Activated naive CD4-positive, alpha-beta T cell treated with anti-CD3 and anti-CD28 coated beads, Interleukin-2, amount 50 U/mL, for 16 hours (primary cell): ENCODE results near the gene KRR1.
"Not testable (repeated sequence)": the region's sequence is repeated elsewhere in the genome, so short reads cannot be mapped to it uniquely, and the experiment has no call there.

Experiments used
- DNase-seq: peaks from one replicate; pipeline ENCODE4 v3.0.0-alpha.2; 2020

KRR1 gene

DNA sequence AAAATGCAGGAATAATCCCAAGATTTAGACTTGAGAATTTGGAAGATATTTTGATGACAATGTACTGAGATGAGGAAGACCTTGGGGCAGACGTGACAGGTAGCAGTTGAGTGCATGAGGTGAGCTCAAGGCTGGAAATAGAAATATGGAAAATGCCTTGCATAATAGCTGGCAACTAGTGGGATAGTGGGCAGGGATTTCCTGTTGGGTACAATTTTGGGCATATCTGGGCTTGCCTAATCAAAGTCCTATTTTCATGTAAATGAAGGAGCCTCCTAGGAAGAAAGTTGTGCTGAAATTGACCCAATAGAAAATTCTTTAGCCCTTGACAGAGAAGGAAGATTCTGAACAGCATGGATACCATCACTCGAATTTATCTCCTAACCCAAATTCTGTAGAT, 37.3 kb downstream of the KRR1 start:
- no peak for DNase-seq

DNA sequence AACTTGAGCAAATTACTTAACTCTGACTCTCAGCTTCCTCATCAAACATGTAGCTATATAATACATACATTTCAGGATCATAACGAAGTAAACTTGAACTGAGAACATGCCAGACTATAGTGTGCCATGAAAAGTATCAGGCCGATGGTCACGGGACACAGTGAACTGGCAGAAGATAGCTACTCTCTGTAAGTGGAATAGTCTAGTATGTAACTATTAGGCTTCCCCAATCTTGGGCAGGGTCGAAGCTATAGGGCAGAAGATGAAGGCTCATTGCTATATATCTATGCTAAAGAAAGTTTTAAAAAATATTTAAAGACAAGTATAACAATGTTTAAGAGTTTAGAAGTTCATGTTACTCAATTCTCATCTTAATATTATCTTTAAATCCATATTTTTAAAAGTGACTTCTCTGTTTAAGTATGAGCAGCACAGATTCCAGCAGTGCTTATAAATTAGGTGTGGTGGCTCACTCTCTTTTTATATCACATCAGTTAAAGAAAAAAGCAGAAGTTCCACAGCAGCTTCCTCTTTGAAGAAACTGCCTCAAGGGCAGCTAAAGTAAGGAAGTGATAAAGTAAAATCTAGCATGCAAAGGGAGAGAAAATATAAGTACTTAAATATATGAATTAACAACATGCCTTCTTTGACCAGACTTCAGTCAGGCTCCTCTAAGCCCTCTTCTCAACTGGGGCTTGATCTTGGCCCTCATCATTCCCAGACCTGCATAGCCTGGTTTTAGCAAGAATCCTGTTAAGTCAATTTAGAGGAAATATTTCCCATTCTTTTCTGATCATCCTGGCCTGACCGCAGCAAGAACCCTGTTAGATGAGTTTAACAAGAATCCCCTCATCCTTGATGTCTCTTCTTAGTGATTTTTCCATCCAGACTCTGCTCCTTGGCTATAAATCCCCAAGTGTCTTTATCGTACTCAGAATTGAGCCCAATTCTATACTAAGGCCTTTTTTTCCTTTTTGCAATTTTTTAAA, 39.2 kb downstream of the KRR1 start:
- no peak for DNase-seq

DNA sequence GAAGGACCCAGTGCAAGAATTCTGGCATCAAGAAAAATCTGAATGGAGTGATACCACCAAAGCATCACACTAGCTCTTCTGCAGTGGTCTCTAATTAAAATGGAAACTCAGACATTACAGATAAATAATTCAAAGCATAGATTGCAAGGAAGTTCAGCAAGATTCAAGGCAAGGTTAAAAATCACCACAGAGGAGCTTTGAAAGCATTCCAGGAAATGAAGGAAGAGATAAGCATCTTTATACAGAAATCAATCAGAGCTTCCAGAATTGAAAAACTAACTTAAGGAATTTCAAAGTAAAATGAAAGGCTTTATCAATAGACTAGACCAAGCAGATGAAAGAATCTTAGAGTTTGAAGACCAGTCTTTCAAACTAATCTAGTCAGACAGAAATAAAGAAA, 51.2 kb downstream of the KRR1 start:
- no peak for DNase-seq

DNA sequence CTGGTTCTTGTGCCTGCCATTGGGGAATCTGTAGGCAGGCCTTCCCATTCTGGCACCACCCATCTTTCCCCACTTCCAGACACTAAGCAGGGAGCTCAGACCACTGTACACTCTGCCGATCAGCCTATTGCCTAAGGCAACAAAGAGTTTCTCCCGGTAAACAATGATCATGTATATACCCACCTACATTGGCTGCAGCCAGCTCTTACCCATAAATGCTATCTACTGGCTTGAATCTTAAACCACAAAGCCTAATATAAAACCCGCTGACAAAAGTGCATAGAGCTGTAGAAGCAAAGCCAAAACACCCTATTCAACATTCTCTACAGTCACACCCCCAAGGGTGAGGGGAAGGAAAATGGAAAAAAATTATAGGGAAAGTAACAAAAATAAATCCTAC, 51.7 kb downstream of the KRR1 start:
- DNase-seq = no peak

DNA sequence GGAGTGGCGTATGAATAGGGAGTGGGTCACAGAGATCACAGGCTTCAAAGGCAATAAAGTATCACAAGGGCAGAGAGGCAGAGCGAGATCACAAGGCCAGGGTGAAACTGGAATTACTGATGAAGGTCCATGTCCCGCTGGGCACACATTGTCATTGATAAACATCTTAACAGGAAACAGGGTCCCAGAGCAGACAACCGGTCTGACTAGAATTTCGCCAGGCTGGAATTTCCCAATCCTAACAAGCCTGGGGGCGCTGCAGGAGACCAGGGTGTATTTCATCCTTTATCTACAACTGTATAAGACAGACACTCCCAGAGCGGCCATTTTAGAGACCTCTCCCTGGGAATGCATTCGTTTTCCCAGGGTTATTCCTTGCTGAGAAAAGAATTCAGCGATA, 53.5 kb downstream of the KRR1 start:
- not testable (repeated sequence) for DNase-seq

DNA sequence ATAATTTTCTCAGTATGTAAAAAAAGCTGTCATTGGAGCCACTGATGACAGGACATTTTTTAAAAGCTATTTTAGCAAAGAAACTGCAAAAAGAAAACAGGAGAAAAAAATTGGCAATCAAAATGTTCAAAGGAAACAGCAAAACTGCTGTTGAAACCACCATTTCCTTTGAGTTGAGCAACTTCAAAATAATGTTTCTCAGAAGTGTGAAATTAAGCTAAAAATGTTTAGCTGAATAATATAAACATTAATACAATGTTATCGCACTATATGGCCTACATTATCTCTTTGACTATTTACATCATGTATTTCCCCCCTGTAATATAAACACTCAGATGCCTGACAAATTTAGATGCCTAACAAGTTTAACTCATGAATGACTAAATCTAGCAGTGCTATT, 54.2 kb downstream of the KRR1 start:
- no peak for DNase-seq

DNA sequence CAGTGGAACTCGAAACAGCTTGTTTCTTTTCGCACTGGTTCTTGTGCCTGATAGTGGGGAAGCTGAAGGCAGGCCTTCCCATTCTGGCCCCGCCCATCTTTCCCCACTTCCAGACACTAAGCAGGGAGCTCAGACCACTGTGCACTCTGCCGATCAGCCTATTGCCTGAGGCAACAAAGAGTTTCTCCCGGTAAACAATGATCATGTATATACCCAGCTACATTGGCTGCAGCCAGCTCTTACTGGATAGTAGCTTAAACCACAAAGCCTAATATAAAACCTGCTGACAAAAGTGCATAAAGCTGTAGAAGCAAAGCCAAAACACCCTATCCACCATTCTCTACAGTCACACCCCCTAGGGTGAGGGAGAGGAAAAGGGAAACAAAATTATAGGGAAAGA, 55.6 kb downstream of the KRR1 start:
- no peak for DNase-seq

DNA sequence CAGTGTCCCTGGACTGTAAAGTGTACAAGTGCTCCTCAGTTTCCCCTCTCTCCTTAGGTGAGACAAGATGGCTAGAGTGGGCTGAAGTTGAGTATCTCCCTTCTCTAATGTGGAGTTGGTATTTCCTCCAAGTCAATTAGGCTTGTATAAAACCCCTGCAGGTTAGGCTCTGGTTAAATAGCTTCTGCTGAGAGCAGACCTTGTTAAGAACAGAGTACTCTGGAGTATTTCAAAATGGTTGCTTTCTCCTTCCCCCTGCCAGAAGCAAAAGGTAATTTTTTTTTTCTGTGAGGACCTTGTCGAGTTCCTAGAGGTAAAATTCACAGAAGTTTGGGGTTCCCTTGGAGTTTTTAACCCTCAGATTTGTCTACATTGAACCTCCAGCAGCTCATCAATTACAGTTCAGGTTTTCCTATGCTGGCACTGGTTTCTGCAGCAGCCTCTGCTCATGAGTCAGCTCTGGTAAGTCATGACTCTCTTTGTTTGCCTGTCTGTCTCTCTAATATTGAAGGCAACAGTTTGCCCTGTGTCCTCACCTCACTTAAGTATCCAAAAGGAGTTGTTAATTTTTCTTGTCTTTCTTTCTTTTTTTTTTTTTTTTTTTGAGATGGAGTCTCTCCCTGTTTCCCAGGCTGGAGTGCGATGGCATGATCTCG, 58.6 kb downstream of the KRR1 start:
- no peak for DNase-seq

DNA sequence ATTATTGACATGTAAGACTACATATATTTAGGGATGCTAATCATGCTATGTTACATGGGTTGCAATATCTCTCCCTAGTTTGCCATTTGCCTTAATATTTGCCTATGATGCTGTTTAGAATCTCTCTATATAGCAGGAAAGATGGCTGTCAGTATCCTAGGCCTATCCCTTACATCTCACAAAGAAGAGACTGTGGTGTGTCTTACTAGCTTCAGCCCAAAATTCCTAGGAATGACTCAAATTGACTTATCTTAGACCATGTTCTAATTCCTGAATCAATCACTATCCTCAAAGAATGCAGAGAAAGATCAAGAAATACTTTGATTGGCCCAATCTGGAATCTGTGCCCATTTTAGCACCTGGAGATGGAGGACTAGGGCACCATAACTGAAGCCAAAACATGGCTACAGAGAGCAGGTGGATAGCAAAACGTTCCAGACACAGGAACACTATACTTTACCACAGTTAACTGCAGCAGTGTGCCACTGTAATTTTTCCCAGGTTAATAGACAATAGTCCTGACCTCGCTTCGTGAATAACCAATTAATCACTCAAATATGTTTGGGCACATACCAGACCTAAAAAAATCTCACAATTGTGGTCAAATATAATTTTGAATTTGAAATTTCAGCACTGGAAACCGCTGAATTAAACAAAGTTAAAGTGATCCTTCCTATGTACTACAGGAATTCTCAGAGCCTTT, 63.6 kb downstream of the KRR1 start:
- no peak for DNase-seq

DNA sequence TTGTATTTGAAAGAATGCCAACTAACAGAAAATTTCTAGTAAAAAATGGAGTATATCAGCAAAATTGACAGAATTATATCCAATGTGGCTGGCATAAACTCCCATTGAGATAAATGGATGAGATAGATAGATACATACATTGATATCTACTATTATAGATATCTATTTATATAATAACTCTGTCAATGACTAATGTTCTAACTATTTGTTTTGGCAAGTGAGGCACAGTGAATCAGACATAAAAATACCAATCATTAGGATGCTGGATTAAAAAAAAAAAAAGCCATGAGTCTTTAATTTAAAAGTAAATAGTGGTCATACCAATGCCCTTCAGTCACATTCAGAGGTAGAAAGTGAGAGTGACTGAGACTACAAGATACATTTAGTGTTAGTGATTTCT, 64.6 kb downstream of the KRR1 start:
- no peak for DNase-seq

DNA sequence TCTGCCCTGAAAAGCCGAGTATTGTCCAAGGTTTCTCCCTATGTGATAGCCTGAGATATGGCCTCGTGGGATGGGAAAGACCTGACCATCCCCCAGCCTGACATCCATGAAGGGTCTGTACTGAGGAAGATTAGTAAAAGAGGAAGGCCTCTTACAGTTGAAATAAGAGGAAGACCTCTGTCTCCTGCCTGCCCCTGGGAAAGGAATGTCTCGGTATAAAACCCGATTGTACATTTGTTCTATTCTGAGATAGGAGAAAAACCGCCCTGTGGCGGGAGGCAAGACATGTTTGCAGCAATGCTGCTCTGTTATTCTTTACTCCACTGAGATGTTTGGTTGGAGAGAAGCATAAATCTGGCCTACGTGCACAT, 66.3 kb downstream of the KRR1 start:
- not testable (repeated sequence) for DNase-seq

DNA sequence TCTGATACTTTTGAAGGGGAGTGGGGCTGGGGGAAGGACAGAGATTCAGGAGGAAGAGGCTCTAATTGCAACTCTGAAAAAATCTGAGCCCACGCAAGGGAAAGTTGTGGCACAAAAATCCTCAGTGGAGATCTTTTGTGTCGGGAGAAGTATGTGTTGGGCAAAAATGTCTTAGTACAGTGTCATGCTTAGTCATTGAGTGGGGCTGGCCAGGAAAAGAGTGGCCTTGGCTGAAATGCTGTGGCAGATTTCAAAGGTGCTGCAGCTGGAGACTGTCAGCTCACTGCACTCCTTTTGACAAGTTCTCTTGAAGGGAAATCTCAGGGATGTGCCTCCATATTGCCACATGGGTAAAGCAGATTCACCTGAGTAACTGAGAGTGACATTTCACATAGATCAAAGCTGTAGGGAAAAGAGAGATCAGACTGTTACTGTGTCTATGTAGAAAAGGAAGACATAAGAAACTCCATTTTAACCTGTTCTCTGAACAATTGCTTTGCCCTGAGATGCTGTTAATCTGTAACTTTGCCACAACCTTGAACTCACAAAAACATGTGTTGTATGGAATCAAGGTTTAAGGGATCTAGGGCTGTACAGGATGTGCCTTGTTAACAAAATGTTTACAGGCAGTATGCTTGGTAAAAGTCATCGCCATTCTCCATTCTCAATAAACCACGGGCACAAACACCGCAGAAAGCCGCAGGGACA, 66.8 kb downstream of the KRR1 start:
- DNase-seq = no peak

DNA sequence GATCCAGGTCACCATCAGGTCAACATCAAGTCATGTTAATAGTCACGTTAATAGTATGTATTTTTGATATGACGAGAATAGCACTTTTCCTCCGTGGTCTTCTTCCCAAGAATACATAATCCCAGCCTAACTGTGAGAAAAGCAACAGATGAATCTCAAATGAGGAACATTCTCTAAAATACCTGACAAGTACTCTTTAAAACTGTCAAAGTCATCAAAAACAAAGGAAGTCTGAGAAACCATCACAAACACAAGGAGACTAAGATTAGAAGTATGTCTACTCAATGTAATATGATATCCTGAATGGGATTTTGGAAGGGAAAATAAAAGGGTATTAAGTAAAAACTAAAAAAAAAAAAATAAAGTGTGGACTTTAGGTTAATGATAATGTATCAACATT, 67.7 kb downstream of the KRR1 start:
- DNase-seq = no peak

DNA sequence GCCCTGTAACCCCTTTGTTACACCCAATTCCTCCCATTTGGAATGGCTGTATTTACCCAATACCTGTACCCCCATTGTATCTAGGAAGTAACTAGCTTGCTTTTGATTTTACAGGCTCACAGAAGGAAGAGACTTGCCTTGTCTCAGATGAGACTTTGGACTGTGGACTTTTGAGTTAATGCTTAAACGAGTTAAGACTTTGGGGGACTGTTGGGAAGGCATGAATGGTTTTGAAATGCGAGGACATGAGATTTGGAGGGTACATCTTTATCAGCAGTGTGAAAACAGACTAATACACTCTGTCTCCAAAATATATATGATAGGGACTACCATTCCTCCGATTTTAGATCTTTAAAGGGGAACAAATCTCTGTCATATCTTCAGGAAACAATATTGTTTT, 69.0 kb downstream of the KRR1 start:
- not testable (repeated sequence) for DNase-seq

DNA sequence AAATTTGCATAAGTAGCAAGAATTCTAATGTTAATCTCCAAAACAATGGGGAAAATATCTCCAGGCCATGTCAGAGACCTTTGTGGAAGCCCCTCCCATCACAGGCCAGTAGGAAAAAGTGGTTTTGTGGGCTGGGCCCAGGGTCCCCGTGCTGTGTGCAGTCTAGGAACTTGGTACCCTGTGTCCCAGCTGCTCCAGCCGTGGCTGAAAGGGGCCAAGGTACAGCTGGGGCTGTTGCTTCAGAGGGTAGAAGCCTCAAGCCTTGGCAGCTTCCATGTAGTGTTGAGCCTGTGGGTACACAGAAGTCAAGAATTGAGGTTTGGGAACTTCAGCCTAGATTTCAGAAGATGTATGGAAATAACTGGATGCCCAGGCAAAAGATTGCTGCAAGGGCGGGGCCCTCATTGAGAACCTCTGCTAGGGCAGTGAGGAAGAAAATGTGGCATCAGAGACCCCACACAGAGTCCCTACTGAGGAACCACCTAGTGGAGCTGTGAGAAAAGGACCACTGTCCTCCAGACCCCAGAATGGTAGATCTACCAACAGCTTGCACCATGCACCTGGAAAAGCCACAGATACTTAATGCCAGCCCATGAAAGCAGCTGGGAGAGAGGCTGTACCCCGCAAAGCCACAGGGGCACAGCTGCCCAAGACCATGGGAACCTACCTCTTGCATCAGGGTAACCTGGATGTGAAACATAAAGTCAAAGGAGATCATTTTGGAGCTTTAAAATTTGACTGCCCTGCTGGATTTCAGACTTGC, 69.5 kb downstream of the KRR1 start:
- not testable (repeated sequence) for DNase-seq
